NCI-H460 (cell line): Measurements from ENCODE around the gene KLC1. TPM values are rescaled to one million over a fixed set of nuclear protein-coding genes. Genes with fewer than 3 reads are reported as not detected.

Experiments used
- DNase-seq: peaks from one replicate; pipeline ENCODE4 v3.0.0-alpha.2; 2016; ENCODE audit warnings: low read depth; ENCODE audit errors: extremely low read depth
- total RNA-seq: library from RNA; depleted of rRNA; stranded (reverse); fragments of >200 nt; shearing (Covaris generic); gene quantifications from 2 replicates; pipeline ENCODE4 v1.2.3, GENCODE V29; 2014

Gene KLC1
- total RNA-seq, 1 experiment from 2014 or later = 137 TPM

DNA sequence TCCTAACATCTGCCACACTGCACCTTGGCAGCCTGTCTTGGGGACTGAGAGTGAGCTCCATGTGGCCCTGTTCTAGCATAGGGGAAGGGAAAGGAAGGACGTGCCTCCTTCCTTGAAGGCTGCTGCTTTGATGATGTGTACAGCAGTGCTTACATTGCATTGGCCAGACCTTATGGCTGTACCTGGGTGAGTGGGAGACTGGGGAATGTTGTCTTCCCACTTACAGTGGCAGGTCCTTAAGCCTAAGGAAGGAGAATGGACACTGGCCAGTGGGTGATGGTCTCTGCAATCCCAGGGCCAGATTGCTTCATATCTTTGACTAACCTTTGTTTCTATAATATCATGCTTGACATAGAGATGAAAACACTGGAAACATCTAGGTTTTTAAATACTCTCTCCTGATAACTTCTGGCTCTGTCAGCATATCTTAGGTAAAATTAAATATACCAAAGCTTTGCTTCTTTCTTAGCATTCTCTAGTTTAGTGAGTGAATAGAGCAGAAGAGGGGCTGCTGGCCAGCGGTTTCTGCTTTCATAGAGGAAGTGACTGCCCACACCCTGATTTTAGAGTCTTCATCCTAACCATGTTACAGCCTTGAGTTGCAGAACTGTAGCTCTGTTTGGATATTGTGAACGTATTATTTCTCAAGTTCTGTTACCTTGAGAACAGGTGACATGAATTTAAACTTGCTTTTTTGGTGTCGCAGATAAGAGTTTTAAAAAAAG, 27.2 kb downstream of the KLC1 start:
- no peak for DNase-seq

DNA sequence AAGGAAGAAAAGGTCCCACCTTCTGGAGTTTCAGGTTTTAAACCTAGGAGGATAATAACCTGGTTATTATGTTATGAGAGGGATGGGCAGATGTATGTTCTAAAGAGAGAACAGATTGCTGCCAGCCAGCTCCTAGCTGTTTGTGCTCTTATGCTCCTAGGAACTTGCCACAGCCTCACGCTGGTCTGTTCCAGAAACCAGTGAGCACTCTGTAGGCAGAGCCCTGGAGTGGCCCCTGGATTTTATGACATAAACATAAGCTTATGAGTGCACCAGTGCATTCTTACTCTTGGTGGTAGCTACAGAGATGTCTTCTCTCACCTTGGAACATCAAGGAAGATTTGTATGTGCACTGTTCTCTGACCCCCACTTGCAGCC, 27.7 kb downstream of the KLC1 start:
- no peak for DNase-seq

DNA sequence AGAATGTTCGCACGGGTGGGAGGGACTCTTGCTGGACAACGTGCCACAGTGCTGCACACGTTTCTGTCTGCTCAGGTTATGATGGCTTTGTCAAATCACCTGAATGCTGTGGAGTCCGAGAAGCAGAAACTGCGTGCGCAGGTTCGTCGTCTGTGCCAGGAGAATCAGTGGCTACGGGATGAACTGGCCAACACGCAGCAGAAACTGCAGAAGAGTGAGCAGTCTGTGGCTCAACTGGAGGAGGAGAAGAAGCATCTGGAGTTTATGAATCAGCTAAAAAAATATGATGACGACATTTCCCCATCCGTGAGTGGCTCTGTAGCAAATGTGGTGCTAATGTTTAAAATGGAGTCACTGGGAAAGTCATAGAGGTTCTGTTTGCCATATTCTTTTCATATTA, 28.5 kb downstream of the KLC1 start:
- no peak for DNase-seq

DNA sequence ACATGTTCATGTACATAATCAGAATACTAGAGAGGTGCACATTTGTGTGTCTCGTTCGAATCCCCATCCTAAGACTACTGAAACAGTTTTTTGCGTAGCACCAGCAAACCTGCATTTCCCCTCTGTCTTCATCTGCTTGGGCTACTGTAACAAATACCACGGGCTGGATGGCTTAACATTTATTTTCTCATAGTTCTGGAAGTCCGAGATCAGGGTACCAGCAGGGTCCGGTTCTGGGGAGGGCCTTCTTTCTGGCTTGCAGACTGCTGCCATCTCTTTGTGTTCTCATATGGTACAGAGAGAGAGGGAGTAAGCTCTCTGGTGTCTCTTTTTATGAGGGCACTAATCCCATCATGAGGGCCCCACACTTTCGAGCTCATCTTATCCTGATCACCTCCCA, 30.6 kb downstream of the KLC1 start:
- DNase-seq = no peak

DNA sequence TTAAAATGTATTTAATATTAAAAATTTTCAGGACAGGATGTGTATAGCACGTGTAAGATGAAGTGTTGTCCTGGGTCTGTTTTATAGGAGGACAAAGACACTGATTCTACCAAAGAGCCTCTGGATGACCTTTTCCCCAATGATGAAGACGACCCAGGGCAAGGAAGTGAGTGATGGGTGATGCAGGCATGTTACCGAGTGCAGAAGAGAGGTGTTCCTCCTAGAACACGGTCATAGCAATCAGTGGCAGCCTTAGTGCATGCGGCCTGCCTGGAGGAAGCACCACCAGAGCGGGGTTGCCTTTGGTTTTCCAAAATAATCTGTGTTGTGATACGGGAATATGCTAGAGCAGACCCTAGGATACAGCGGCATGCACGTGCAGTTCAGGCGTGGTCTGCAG, 33.0 kb downstream of the KLC1 start:
- no peak for DNase-seq

DNA sequence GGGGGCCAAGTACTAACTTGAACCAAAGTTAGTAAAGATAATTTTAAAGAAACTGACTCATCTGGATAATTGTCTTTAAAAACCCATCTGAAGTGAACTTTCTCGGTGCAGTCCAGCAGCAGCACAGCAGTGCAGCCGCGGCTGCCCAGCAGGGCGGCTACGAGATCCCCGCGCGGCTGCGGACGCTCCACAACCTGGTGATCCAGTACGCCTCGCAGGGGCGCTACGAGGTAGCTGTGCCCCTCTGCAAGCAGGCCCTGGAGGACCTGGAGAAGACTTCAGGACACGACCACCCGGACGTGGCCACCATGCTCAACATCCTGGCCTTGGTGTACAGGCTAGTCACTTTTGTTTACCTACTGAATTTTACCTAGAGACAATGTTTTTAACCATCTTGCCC, 33.6 kb downstream of the KLC1 start:
- DNase-seq = no peak

DNA sequence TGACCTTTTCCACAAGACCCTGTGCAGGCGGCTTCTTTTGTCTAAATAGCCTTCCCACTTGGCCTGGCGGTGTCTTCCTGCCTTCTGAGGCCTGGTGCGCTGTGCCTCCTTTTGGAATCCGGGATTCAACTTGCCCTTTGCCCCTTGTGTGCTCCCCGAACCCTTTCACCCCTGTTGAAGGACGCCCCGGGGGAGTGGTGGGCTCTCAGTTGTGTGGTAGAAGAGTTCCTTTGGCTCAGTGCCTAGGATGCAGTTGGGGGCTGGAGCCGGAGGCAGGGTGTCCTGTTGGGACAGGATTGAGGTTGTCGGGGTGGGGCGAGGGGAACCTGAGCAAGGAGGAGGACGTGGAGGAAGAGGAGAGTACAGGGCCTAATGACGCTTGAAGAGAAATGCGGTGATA, 34.5 kb downstream of the KLC1 start:
- no peak for DNase-seq

DNA sequence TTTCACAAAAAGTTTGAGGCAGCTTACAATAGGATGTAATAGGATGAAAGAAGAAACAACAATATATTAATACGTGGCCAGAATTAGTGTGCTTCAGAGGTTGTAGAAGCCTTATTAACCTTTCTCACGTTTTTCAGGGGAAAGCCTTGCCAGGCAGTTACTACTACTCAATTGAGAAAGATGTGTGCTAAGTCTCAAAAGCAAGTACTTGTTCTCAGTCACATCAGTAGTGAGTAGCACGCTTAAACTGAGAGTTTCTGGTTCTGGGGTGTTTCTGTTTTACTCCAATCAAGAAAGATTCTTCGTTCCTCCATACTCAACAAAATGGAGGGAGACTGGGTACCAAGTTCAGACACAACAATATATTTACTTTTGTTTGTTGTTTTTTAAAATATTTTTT, 38.7 kb downstream of the KLC1 start:
- DNase-seq = no peak

DNA sequence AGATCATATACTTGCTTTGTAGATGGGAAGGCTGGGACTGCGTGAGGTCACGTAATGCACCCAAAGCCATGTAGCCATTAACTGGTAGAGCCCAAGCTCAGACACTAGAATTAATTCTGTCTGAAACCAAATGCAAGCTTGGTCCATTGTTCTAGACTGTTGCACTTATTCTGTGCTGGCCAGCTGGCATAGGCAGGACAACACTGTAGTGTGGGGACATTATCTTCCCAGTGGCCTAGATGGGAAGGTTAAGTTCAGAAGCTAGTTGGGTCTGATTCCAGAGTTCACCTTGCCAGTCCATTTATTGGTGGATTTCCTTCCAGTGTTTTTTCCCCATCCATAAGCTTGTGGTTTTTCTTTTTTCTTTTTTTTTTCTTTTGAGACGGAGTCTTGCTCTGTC, 39.1 kb downstream of the KLC1 start:
- no peak for DNase-seq

DNA sequence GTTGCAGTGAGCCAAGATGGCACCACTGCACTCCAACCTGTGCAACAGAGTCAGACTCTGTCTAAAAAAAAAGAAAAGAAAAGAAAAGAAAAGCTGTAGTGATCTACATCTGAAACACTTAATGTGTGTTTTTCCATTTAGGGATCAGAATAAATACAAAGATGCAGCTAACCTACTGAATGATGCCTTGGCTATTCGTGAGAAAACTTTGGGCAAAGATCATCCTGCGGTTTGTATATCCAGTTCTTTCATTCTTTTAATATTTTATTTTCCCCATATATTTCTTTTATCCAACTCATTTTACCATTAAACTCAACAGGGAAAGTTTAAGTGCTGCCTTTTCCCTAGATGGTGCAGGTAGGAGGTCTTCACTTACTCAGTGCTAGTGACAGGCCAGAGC, 40.4 kb downstream of the KLC1 start:
- no peak for DNase-seq

DNA sequence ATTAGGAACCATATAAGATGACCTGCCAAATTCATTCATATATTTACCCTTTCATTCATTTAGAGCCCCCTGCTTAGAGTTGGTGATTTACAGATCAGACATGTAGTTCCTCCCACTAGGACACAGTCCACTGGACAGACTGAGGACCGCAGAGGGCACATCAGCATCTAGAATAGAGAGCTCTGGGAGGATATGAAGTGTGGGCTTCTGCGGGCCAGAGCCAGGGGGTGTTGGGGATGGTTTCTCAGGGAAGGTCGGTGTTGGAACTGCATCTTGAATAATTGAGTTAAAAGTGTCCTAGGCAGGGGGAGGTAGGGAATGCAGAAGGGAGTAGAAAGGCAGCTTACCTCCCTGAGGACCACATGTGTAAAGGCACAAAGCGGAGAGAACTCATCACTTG, 42.9 kb downstream of the KLC1 start:
- no peak for DNase-seq

DNA sequence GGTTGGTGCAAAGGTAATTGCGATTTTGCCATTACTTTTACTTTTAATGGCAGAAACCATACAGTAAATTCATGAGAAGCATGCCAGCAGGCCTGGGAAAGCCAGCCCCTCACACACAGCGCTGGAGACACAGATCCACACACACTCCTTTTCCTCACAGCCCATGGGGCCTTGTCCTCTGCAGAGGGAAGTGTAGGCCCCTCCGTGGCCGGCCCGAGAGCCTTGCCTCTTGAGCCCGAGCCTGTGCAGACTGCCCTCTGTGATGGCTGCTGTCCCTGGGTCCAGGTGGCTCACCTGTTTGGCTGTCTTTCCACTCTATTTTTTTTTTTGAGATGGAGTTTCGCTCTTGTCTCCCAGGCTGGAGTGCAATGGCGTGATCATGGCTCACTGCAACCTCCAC, 46.9 kb downstream of the KLC1 start:
- DNase-seq = no peak

DNA sequence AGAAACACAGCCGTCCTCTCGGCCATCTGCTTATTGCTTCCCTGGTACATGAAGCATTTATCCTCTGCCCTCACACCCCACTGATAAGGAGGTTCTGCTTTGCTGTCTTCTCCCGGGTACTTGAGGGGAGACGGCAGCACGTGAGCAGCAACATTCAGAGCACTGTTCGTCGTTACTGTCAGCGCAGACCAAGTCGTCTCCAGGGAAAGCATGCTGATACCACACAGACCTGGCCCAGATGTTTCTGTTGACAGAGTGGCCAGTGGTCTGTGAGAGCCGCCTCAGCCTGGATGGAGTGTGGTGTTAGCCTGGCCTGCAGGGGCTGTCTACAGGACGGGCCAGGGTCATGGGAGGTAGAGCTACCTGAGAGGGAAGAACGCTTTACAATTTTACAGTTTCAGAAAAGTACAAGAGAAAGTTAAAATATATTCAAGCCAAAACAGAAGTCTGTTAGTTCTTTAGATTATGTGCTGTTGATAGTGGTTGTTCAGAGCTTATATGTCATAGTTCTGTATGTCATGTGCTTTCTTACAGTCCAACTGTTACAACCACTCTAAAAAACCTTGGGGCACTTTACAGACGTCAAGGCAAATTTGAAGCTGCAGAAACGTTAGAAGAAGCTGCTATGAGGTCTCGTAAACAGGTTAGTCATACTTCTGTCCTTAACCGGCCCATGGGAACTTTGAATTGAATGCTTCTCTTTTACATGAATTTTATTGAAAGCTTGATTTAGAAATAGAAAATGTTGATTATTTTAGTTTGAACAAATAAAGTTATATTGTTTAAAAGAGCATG, 48.1 kb downstream of the KLC1 start:
- no peak for DNase-seq

DNA sequence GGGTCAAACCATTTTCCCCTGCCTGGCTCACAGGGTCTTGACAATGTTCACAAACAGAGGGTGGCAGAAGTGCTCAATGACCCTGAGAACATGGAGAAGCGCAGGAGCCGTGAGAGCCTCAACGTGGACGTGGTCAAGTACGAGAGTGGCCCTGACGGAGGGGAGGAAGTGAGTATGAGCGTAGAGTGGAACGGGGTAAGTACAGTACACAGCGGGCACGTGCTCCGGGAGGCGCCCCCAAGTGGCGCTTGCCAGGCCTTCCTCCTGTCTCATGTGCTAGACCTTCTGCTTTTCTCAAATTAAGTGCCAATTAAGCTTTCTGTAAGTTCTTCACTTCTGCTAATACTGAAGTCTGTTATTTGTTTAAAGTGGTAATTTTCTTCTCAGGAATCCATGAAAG, 50.3 kb downstream of the KLC1 start:
- DNase-seq = peak; percentile 23

DNA sequence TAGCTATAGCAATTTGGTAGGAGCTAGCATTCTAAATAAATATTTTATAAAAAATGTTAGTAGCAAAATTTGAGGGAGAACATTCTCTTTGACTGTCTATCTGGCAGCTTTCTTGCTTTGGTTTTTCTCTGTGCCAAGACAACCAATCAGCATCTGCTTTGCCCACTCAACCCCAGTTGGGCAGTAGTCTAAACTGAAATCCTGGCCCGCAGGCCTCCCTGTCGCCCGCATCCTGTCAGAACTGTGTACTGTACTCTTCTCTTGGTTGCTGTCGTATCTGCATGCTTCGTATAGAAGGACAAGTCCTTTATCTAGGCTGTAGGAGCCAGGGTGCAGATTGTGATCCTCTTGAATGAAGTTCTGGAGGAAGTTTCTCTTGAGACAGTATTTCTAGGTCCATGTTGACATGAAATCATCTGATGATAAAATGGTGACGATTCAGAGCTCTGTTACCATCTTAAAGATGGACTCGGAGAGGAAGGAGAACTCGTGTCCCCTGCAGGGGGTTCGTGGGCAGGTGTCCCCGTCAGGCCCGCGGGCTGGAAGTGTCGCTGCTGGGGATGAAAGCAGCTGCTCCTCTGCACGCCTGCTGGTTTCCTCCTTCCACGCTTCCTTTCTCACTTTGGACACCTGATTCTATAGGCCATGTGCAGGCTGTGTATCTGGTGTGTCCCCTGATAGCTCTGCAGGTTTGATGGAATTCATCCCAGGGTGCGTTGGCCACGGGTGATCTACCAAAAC, 51.6 kb downstream of the KLC1 start:
- no peak for DNase-seq

DNA sequence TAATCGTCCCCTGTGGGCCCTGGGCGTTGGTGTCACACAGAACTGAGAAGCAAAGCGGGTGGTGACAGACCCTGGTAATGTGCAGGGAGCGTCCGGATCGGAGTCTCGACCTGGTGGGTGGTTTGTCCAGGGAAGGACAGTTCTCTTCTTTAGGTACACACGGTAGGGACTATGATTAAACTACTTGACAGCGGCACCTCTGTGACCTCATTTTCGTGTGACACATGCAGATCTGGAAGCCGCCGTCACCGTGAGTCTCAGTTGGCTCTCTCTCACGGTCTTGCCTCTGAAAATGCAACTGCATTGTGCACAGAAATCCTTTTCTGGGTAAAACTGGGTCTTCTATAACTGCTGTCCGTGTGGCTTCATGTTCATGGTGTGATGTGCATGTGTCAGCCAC, 54.1 kb downstream of the KLC1 start:
- DNase-seq = no peak

DNA sequence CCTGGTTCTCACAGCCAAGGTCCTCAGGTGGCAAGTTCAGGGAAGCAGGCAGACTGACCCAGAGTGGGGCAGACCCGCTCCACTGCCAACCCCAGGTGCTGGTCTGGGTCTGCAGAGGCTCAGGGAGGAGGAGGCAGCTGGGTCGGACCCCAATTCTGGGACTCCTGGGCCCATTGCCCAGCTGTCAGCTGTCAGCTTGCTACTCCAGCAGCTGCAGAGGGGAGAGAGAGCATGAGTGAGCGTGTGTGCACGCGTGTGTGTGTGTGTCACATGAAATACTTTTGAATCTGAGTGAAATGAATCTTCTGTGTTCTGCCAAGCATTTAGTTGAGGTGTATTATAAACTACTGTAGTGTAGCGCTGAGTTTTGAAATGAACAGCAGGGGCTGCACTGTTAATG, 55.5 kb downstream of the KLC1 start:
- DNase-seq = no peak

DNA sequence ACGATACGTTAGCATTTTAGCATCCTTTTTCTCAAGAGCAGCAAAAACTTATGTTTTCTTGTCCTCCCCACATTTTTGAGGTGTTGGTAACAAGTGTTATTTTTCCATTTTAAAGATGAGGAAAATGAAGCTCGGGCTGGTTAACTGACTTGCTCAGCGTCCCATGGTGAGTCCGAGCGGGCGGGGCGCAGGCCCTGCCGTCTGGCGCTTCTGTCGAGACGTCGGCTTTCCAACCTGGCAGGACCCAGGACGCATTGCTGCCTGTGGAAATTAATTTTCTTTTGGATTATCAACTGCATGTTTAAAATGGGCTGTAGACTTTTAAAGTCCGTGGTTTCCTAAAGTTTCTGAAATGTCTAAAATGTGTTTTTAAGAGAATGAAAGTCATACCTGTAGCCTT, 55.9 kb downstream of the KLC1 start:
- DNase-seq = no peak

DNA sequence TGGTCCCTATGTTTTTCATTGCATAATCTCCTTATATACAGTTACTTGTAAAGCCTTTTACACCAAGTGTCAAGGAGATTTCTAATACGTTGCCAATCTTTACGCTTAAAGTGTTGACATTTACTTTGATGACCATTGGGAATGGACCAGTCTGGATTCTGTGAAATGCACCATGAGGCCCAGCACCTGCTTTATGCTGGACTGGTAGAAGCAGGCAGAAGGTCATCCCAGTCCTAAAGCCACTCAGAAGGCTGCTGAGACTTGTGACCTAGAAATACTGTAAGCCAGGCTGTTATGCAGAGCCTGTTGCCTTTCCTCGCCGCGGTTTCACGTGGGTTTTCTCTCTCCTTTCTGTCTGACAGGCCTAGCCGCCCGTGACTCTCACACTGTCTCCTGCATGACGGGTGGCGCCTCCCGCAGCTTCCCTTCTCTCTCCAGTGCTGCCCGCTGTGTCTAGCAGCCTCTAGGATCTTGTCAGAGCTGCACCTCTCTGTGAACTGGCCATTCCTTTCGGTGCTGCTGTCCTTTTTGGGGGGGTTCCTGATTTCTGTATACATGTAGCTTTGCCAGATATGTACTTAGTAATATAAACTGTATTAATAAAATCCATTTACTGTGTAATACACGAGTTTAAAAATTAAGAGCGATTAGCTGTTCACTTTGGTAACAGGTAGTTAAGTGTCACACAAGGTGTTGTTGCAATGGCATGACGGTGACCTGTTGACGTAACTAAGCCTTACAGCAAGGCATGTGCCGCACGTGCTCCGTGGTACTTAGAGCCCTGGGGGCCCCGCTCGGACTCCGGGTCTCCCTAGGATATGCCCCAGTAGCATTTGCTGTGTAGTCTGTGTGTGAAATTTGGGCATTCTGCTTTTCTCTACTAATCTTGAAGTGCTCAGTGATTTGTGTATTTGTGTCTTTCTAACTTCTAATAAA, 56.5 kb downstream of the KLC1 start:
- DNase-seq = no peak

DNA sequence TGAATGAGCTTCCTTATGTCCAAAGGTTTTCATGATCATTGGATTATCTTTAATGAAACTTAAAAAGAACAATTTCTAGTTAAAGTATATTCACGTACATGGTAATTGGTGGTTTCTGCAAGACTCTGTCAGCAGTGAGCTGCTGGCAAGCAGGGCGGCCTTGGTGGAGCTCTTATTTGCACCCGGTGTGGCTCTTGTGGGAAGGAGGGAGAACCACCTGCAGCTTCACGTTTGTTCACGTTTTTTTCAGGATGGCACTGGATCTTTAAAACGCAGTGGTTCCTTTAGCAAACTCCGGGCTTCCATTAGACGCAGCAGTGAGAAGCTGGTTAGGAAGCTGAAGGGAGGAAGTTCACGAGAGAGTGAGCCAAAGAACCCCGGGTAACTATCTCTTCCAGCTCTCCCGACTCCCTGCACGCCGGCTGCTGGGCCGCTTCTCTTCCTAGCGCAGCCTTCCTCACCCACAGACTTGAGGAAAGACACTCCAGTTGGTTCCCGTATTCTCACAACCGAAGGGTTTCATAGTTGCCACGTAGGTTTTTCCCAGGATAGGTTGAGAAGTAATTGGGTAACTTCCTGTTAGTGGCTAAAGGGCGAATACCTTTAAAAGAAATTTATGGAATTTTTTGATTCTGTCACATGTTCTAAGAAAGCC, 57.9 kb downstream of the KLC1 start:
- no peak for DNase-seq
